HG03521 (cell line): ENCODE results near the gene ANTKMT.

Source experiments
- ATAC-seq: cut with Tn5 transposase; IDR thresholded peaks from one replicate; pipeline ENCODE4 v1.9.1; 2021; ENCODE audit warnings: mild to moderate bottlenecking, moderate library complexity; ENCODE audit not compliant: unreplicated experiment

ANTKMT gene

DNA sequence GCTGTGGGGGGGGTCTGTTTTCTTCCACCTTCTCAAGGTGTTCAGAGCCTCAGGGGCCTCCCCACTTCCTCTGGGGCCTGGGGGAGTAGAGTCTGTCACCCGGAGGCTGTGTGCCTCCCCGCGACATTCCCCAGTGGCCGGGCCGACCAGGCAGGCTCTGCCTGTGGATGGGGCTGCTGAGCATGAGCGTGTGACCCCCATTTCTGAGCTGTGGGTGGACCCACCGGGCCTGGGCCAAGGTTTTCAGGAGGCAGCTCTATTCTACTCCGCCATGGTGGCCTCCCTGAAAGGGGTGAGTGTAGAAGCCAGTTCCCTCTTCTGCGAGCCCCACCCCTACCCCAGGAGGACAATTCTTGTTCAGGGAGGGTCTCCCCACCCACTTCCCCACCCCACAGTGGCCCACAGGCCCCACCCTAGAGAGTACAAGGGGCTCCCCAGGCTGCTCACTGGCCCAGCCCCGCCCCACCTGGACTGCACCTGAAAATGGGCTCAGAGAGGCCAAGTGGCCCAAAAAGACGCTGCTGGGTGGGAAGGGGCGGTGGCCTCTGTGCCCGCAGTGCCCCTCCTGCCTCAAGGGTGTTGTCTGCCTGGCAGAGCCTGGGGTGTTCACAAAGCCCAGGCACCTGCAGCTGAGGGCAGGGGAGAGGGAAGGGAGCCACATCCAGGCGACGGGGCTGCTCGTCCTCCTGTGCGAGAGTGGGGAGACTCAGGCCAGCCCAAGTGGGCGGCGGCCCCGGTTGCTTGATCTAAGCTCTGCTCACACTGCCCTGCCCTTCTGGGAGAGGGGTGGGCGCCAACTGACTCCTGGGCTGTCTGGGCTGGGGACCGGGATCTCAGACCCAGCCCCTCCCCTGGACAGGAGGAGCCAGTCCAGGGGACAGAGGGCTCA, 40.9 kb downstream of the ANTKMT start:
- no peak for ATAC-seq

DNA sequence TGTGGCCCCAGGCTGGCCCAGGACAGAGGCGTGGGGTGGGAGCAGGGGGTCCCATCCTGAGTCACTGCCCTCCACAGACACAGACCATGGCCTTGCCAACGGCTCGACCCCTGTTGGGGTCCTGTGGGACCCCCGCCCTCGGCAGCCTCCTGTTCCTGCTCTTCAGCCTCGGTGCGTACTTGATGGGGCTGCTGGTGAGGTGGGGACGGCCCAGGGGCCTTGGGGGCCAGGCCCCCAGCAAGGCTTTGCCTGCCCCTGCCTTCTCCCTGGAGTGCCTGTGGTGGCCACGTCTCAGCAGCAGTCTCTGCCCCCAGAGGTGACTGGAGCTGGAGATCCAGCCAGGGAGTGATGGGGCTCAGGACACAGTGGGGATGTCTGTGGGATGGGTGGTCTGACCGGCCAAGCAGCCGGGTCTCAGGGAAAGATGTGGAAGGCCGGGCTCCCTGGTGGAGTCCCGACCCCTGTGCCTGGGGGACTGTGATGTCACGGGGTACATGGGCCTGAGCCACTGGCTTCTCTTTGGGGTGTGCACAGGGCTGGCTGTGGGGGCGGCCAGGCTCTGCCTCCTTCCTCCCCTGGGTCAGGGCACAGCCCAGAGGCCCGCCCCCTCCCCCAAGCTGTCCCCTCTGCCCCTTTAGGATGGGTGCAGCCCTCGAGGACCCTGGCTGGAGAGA, 41.8 kb downstream of the ANTKMT start:
- ATAC-seq, result no peak

DNA sequence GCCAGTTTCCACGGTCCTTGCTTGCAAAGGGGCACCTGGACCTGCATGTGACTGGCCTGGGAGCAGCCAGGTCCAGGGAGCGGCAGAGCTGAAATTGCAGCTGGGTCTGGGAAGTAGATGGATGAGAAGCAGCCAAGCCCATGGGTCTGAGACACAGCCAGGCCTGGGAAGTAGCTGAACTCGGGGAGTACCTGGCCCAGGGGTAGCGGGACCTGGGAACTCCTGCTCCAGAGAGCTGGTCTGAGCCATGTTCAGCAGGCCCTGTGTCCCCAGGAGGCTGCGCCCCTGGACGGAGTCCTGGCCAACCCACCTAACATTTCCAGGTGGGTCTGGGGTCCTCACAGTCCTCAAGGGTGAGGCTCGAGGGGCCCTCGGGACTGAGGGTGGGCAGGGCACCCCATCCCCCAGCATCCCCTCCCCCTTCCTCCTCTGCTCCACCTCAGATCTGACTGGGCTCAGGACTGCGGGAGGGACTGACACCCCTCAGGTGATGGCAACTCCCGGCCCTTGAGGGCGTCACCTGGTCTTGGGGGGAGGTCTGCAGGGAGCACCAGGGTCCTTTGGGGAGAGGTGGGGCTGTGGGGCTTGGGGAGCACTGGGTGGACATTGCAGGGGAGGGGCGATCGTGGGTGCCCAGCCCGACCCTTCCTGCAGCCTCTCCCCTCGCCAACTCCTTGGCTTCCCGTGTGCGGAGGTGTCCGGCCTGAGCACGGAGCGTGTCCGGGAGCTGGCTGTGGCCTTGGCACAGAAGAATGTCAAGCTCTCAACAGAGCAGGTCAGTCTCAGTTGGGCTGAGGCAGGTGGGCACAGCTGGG, 42.6 kb downstream of the ANTKMT start:
- no peak for ATAC-seq

DNA sequence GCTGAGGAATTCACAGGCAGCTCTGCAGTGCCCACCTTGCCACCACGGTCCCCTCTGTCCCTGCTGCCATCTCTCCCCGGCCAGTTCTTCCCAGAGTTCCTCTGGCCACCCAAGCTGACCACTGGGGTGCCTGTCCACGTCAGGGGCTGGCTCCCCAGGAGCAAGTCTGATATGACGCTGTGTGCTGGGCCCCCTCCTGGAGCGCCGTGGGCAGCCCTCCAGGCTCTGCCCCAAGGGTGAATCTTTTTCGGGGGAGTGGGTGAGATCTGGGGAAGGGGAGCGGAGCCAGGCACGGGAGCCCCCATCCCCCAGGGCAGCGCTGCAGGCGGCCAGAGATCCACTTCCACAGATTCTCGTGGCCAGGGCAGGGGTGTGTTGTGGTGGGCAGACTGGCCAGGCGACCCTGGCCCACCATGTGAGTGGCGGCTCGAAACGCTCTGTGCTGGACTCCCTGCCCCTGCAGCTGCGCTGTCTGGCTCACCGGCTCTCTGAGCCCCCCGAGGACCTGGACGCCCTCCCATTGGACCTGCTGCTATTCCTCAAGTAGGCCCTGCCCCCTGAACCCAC, 43.3 kb downstream of the ANTKMT start:
- no peak for ATAC-seq

DNA sequence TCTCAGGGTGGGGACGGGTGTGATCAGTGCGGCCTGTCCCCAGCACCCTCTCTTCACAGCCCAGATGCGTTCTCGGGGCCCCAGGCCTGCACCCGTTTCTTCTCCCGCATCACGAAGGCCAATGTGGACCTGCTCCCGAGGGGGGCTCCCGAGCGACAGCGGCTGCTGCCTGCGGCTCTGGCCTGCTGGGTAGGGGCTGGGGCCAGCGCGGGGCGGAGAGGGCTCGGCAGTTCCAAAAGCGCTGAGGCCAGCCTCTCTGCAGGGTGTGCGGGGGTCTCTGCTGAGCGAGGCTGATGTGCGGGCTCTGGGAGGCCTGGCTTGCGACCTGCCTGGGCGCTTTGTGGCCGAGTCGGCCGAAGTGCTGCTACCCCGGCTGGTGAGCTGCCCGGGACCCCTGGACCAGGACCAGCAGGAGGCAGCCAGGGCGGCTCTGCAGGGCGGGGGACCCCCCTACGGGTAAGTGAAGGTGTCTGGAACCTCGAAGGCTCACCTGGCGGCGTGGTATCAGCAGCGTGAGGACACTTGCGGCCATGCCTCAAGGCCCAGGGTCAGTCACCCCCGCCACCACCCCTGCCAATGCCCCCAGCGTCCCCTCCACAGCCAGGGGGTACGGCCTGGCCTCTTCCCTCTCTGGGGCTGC, 44.0 kb downstream of the ANTKMT start:
- no peak for ATAC-seq

DNA sequence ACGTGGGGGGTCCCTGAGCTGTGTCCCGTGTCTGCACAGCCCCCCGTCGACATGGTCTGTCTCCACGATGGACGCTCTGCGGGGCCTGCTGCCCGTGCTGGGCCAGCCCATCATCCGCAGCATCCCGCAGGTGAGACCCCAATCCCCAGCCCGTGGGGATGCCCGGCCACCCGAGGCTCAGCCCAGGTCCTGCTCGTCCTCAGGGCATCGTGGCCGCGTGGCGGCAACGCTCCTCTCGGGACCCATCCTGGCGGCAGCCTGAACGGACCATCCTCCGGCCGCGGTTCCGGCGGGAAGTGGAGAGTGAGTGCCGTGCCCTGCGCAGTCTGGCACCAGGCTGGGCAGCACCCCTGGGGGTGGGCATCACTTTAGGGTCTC, 44.5 kb downstream of the ANTKMT start:
- ATAC-seq, result no peak

DNA sequence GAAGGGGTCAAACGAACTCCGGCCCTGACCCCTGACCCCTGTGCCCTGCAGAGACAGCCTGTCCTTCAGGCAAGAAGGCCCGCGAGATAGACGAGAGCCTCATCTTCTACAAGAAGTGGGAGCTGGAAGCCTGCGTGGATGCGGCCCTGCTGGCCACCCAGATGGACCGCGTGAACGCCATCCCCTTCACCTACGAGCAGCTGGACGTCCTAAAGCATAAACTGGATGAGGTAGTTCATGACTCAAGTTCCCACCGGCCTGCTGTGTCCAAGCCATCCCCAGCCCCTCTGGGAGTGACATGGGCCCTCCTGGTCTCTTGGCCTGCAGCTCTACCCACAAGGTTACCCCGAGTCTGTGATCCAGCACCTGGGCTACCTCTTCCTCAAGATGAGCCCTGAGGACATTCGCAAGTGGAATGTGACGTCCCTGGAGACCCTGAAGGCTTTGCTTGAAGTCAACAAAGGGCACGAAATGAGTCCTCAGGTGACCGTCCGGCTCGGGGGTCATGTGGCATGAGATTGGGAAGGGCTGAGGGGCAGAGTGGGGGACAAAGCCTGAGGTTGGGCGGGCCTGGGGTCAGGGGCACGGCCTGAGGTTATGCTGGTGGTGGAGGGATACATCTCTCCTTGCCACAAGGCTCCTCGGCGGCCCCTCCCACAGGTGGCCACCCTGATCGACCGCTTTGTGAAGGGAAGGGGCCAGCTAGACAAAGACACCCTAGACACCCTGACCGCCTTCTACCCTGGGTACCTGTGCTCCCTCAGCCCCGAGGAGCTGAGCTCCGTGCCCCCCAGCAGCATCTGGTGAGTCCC, 45.3 kb downstream of the ANTKMT start:
- no peak for ATAC-seq

DNA sequence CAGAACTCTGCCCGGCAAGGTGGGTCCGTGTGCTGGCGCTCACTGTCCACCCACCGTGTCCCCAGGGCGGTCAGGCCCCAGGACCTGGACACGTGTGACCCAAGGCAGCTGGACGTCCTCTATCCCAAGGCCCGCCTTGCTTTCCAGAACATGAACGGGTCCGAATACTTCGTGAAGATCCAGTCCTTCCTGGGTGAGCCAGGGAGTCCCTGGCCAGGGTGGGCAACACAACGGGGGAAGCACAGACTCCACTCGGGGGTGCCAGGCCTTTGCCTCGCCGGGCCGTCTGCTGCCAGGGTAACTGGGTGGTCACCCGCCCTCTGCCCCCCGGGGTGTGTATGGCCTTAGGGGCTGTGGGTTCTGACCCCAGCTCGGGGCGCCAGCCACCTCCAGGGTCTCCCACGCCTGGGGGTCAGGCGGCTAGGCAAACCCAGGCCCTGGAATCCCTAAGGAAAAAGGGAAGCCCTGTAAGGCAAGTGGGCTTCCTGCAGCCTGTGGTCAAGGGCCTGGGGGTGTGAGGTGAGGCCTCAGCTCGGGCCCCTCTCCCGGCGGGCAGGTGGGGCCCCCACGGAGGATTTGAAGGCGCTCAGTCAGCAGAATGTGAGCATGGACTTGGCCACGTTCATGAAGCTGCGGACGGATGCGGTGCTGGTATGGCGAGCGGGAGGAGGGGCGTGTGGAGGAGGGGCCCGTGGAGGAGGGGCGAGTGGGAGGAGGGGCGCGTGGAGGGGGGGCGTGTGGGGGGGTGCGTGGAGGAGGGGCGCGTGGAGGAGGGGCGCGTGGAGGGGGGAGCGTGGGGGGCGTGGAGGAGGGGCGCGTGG, 46.1 kb downstream of the ANTKMT start:
- no peak for ATAC-seq

DNA sequence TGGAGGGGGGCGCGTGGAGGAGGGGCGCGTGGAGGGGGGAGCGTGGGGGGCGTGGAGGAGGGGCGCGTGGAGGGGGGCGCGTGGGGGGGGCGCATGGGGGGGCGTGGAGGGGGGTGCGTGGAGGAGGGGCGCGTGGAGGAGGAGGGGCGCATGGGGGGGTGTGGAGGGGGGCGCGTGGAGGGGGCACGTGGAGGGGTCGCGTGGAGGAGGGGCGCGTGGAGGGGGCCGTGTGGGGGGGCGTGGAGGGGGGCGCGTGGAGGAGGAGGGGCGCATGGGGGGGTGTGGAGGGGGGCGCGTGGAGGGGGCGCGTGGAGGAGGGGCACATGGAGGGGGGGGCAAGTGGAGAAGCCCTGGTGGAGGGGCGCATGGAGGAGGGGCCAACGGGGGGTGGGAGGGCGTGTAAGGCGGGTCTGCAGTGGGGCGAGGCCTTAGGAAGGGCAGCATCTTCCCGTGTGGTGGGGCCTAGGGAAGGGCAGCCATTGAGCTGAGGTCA, 46.8 kb downstream of the ANTKMT start:
- no peak for ATAC-seq

DNA sequence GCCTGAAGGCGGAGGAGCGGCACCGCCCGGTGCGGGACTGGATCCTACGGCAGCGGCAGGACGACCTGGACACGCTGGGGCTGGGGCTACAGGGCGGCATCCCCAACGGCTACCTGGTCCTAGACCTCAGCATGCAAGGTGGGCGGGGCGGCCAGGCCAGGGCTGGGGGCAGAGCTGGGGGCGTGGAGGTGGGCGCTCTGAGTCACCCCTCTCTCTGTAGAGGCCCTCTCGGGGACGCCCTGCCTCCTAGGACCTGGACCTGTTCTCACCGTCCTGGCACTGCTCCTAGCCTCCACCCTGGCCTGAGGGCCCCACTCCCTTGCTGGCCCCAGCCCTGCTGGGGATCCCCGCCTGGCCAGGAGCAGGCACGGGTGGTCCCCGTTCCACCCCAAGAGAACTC, 47.5 kb downstream of the ANTKMT start:
- ATAC-seq, result no peak

DNA sequence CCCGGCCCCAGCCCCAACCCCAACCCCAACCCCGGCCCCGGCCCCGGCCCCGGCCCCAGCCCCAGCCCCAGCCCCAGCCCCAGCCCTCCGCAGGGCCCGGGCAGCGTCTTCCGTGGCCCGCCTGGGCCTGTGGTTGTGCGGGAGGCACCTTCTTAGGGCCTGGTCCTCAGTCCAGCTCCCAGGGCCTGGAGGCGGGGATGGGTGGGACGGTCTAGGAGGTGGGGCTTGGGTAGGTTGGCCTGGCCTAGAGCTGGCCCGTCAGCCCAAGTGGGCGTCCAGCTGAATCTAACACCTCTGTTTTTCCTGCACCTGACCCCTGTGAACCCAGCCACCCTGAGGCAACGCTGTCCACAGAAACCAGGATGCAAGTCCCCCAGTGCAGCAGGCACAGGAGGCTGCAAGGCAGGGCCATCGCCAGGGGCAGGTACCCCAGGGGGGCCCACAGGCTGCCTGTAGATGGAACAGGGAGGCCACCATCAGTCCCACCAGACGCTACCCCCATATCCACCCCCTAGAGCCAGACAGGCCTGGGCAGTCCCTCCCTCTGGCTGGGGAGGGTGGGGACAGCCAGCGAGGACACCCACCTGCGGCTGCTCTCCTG, 48.3 kb downstream of the ANTKMT start:
- ATAC-seq, result no peak

DNA sequence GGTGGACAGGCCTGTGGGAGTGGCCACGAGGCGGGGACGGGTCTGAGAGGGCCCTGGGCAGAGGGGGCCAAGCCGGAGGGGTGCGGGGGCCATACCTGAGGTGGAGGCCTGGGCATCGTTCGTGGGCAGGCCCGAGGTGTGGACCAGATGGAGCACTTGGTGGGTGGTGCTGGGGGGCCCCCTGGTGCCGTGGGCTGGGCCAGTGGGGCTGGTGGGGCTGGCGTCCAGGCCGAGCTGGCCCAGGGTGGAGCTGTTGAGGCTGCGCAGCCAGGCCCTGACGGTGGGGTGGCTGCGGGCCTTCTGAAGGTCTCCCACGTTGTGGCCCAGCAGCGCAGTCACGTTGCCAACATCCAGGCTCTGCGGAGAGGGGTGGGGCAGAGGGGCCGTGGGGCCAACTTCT, 49.0 kb downstream of the ANTKMT start:
- no peak for ATAC-seq

DNA sequence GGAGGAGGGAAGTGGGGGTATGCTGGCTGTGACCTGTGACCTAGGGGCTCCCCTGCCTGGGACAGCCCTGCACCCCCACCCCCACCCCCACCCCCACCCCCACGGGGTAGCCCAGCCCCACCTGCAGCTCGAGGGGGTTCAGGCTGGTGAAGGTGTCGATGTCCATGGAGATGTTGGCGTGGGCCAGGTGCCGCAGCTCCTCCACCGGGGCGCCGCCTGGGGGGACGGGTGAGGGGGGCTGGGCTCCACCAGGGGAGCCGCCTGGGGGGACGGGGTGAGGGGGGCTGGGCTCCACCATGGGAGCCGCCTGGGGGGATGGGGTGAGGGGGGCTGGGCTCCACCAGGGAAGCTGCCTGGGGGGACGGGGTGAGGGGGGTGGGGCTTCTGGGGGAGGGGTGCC, 49.5 kb downstream of the ANTKMT start:
- ATAC-seq, result no peak
